Measurements from ENCODE around the gene ZBTB44.

DNA sequence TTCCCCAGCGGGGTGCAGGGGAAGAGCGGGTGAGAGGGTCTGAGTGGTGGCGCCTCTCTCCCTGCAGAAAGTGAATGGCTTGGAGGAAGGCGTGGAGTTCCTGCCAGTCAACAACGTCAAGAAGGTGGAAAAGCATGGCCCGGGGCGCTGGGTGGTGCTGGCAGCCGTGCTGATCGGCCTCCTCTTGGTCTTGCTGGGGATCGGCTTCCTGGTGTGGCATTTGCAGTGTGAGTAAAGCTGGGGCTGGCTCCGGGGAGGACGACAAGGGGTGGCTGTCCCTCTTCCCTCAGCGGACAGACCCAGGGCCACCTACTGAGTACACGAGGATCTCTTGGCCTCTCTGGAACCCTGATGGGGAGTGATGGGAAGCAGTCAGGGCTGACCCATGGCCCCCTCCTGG lies 126.7 kb downstream of the ZBTB44 start:
- TF ChIP-seq, protein P1, sequence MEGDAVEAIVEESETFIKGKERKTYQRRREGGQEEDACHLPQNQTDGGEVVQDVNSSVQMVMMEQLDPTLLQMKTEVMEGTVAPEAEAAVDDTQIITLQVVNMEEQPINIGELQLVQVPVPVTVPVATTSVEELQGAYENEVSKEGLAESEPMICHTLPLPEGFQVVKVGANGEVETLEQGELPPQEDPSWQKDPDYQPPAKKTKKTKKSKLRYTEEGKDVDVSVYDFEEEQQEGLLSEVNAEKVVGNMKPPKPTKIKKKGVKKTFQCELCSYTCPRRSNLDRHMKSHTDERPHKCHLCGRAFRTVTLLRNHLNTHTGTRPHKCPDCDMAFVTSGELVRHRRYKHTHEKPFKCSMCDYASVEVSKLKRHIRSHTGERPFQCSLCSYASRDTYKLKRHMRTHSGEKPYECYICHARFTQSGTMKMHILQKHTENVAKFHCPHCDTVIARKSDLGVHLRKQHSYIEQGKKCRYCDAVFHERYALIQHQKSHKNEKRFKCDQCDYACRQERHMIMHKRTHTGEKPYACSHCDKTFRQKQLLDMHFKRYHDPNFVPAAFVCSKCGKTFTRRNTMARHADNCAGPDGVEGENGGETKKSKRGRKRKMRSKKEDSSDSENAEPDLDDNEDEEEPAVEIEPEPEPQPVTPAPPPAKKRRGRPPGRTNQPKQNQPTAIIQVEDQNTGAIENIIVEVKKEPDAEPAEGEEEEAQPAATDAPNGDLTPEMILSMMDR (IDR thresholded peaks at IDR 0.05), result no peak
- TF ChIP-seq POLR2A (IDR thresholded peaks at IDR 0.05), result no peak

All from body of pancreas (tissue), 4 donors.